Heart right ventricle (tissue), 16 donors: ENCODE results near the gene TPM1. TPM values are rescaled to one million over a fixed set of nuclear protein-coding genes. Genes with fewer than 3 reads are reported as not detected.
A peak's percentile ranks its signal among the peaks of the same experiment; 100 is the strongest.

Experiments
- ATAC-seq, 8 donors: fragments of 200-7000 bp; cut with Tn5 transposase; one replicate each; pipeline ENCODE4 v1.9.1; 2020; ENCODE audit warnings: mild to moderate bottlenecking in 8 of 8, moderate library complexity in 8 of 8, moderate number of reproducible peaks in 1 of 8
- DNase-seq, 2 donors: peaks; one replicate each; pipeline ENCODE4 v3.0.0-alpha.2; 2020
- H3K27ac ChIP-seq, 10 donors: fragments of 200-600 bp; sonication (generic) in 2 of 10; one replicate each; pipeline versions ENCODE4 v1.5.0 to v1.8.0; 2020 to 2022; ENCODE audit warnings: mild to moderate bottlenecking in 3 of 10
- H3K27me3 ChIP-seq, 7 donors: fragments of 200-600 bp; one replicate each; pipeline ENCODE4 v1.8.0; 2021 to 2022; ENCODE audit warnings: mild to moderate bottlenecking in 2 of 7
- H3K36me3 ChIP-seq, 9 donors: fragments of 200-600 bp; sonication (generic) in 1 of 9; one replicate each; pipeline versions ENCODE4 v1.5.0 to v1.8.0; 2020 to 2022; ENCODE audit warnings: mild to moderate bottlenecking in 2 of 9
- H3K4me1 ChIP-seq, 9 donors: fragments of 200-600 bp; sonication (generic) in 1 of 9; one replicate each; pipeline versions ENCODE4 v1.5.0 to v1.8.0; 2020 to 2022; ENCODE audit warnings: mild to moderate bottlenecking in 4 of 9
- H3K4me3 ChIP-seq, 10 donors: fragments of 200-600 bp; sonication (generic) in 2 of 10; one replicate each; pipeline versions ENCODE4 v1.5.0 to v1.8.0; 2020 to 2022; ENCODE audit warnings: mild to moderate bottlenecking in 7 of 10, moderate library complexity in 2 of 10
- H3K9me3 ChIP-seq, 11 donors: fragments of 200-600 bp in 10 of 11; sonication (generic) in 2 of 11; one replicate each; pipeline versions ENCODE4 v1.5.0 to v1.8.0; 2013 to 2022; ENCODE audit warnings: mild to moderate bottlenecking in 2 of 11, control low read depth in 1 of 11, moderate library complexity in 1 of 11
- CTCF ChIP-seq, 9 donors: fragments of 200-600 bp; sonication (generic) in 2 of 9; IDR thresholded peaks; one replicate each; pipeline versions ENCODE4 v1.5.0 to v1.8.0; 2021 to 2022; ENCODE audit warnings: antibody characterized with exemption in 9 of 9, mild to moderate bottlenecking in 5 of 9, moderate library complexity in 1 of 9
- WGBS, 2 donors: extraction: QIAGEN DNeasy Blood & Tissue Kit; methylation state at CpG; one replicate each; pipeline ENCODE4 v1.1.7; 2013; ENCODE audit warnings: inconsistent platforms in 1 of 2; 5-methylcytosine and 5-hydroxymethylcytosine counted together
- intact Hi-C, 10 donors: fragments of 100-400 bp; cut with DNase I; formaldehyde crosslinking; loops; one replicate each; pipeline versions ENCODE4 v1.11.1 to v1.14.2; 2022
- polyA plus RNA-seq, 2 donors: library from polyadenylated mRNA; stranded (reverse); fragments of 200-250 nt; gene quantifications; one replicate each; pipeline ENCODE4 v1.2.3, GENCODE V29; 2013
- total RNA-seq, 10 donors: library from RNA; stranded (reverse); fragmentation: NEBNext Ultra II Directional in 3 of 10; extraction: Animal tissue kit (Norgen Biotek cat#: 25700) in 3 of 10; gene quantifications; one replicate each; pipeline versions ENCODE4 v1.2.1 to v1.2.4, GENCODE V29; 2021 to 2023
- donor health status: Arrhythmogenic right ventricular cardiomyopathy.
- donor health status: ischemic (EF 13 %, LVEDD 7.1; RV severe dilation, severe dysfunction).
- donor health status: healthy with polysubstance abuse.
- donor health status: DM: no; HTN: yes; CAD: no.
- donor health status: DM: no; HTN: no; CAD: no.
- donor health status: ischemic (EF 25% LVEDD 6.9; RV normal size, moderate dysfunction).
- donor health status: ischemic (EF 25% LVEDD 5.7; RV mildly dilated, moderate dysfunction).
- donor health status: healthy.
- donor health status: DM: yes; HTN: yes; CAD: no.
- donor health status: Ischemic cardiomyopathy.
- donor health status: ischemic (EF 35%, LVEDD 5.7; RV mildly dilated, moderate dysfunction).
- donor health status: nonischemic (EF 11% LVEDD 7.7; RV severe dilation, severe dysfunction).
- donor health status: DM: yes; HTN: yes; CAD: no.
- donor health status: PGD.
- donor health status: ischemic (EF 29% LVEDD 5.4; RV normal size, mild dysfunction).
- donor health status: nonischemic (EF 23%, LVEDD 6.1; RV moderate dilation, normal function).

TPM1 gene
- total and polyA plus RNA-seq, 12 donors, result 10,066 to 18,091 (median 14,403) TPM

DNA sequence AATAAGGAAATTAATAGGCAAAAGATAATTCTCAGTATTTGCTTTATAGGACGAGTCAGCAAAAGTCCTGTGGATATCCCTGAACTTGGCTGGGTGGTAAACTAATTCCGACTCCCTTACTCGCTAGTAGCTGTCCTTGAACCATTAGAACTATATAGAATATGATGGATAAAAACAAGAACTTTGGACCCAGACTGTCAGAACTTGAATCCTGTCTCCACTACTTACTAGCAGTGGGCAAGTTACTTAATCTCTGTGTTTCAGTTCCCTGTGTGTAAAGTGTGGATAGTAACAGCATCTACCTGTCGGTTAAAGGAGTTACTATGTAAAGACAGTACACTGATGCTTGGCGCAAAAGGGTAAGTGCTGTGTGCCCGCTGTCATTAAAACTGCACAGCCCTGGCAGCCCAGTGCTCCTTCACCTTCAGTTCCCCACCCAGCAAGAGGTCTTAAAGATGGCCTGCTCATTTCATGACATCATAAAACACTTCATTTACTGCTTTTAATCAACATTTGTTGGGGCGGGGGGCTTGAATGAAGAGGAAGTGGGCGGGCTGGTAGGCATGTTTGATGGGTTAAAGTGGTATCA lies 7.3 kb downstream of the TPM1 start:
- H3K36me3 ChIP-seq, result peaks cover 0 to 32% (median 25%) of the 10 kb centered on the region in 9 donors
- ATAC-seq (no peak), DNase-seq (no peak)
- 54 to 60% methylated on average over 8 of the region's 8 CpGs for WGBS, 2 donors
- no peaks in the 10 kb centered on the region for H3K9me3 ChIP-seq
- TF ChIP-seq CTCF (IDR thresholded peaks at IDR 0.05), result no peak
- peaks cover 30 to 81% (median 69%) of the 10 kb centered on the region in 9 donors for H3K4me1 ChIP-seq
- H3K4me3 ChIP-seq, result peak overlapping the region; percentile 66 to 92 (median 81)
- intact Hi-C loops, result loop anchor here in 9 of 10 donors (2.0 to 10.0 kb wide), 11 partner anchors 39 to 355 kb away; no protein-coding TSS in a partner anchor
- peaks cover 0 to 24% (median 0%) of the 10 kb centered on the region in 7 donors for H3K27me3 ChIP-seq
- peak overlapping the region; percentile 88 to 99 (median 96) for H3K27ac ChIP-seq

GRCh38 chr15:63050731-63051155 lies 8.2 kb downstream of the TPM1 start:
- intact Hi-C loops, result no loop called here
- Histone ChIP-seq H3K27me3 (peaks cover 0 to 16% (median 0%) of the 10 kb centered on the region in 7 donors), H3K4me1 (peaks cover 35 to 90% (median 77%) of the 10 kb centered on the region in 9 donors), H3K36me3 (peaks cover 0 to 40% (median 24%) of the 10 kb centered on the region in 9 donors), H3K4me3 (peak overlapping the region in 9 of 10 donors; percentile 66 to 92 (median 81)), H3K27ac (peak overlapping the region; percentile 88 to 99 (median 96)), H3K9me3 (no peaks in the 10 kb centered on the region)
- no peak for TF ChIP-seq CTCF (IDR thresholded peaks at IDR 0.05)
- DNase-seq (no peak), ATAC-seq (no peak)

DNA sequence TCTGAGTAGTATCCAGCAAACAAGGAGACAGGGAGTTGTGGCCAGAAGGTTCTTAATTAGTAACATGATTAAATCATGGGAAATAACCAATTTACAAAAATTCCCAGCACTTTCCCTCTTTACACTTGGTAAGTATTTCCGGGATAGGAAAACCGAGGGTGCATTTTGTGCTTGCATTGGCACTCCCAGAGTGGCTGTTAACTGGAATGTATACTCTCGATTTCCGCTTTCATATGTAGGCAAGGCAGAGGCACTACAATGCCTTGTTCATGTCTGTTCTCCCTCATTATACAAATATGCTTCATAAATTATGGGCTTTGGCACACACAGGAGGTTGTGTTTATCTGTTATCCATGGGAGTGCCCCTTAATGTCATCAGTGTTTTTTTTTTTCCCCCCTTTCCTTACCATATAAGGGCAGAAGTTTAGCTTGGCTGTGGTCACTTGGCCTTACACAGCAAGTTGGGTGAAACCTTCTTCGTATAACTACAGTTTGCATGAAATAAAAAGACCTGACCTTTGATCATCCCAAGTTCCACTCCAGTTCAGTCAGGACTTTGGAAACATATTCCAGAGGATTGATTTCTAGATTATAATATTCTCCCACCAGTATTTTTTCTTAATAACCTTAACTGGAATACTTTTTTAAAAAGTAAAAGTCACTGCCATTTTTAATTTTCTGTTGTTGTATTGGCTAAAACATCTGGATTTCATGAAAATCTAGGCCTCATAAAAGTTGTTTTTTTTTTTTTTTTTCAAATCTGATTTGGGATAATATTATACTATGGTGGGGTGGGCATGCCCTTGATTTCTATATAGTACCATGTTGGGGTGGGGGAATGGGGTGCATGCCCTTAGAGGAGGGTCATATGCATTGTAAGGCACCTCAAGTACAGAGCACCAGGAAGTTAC lies 8.9 kb downstream of the TPM1 start:
- intact Hi-C loops, result loop anchor here in 1 of 10 donors (2.0 kb wide), 1 partner anchor 69 kb away; the partner anchor contains the start of gene LACTB
- DNase-seq (no peak), ATAC-seq (no peak)
- Histone ChIP-seq H3K36me3 (peaks cover 0 to 44% (median 22%) of the 10 kb centered on the region in 9 donors), H3K4me1 (peaks cover 35 to 93% (median 84%) of the 10 kb centered on the region in 9 donors), H3K27me3 (peaks cover 0 to 9% (median 0%) of the 10 kb centered on the region in 7 donors), H3K27ac (peak overlapping the region; percentile 88 to 99 (median 96)), H3K9me3 (no peaks in the 10 kb centered on the region), H3K4me3 (peak overlapping the region in 6 of 10 donors; percentile 66 to 92 (median 78))
- TF ChIP-seq CTCF (IDR thresholded peaks at IDR 0.05), result no peak
- WGBS, 2 donors, result 24 to 40% methylated on average over 5 of the region's 5 CpGs
